CD4-positive, alpha-beta memory T cell (primary cell): Measurements from ENCODE around the gene RAG1. TPM values are rescaled to one million over a fixed set of nuclear protein-coding genes. Genes with fewer than 3 reads are reported as not detected.
A peak's percentile ranks its signal among the peaks of the same experiment; 100 is the strongest.

Experiments
- CTCF ChIA-PET: fragments of 350-600 bp; sonication (Branson Sonifier 250); formaldehyde crosslinking; loops from one replicate; lab custom pipeline; 2021; ENCODE audit warnings: inconsistent platforms; ENCODE audit not compliant: partially characterized antibody; lab: Charles Lee
- POLR2A ChIA-PET: fragments of 350-600 bp; sonication (Branson Sonifier 250); formaldehyde crosslinking; loops from one replicate; lab custom pipeline; 2021; ENCODE audit not compliant: partially characterized antibody; lab: Charles Lee
- DNase-seq, 5 donors: peaks; one replicate each; pipeline versions ENCODE4 v3.0.0 to v3.0.0-alpha.2; 2020 to 2022; ENCODE audit warnings: mixed read lengths in 1 of 5
- H3K27ac ChIP-seq: one replicate; pipeline ENCODE4 v1.7.0; 2013; ENCODE audit warnings: low read depth, low read length
- H3K27me3 ChIP-seq: 2 replicates; pipeline ENCODE4 v1.7.0; 2013; ENCODE audit warnings: mild to moderate bottlenecking, low read length, moderate library complexity; ENCODE audit not compliant: insufficient read depth
- H3K36me3 ChIP-seq: 2 replicates; pipeline ENCODE4 v1.7.0; 2013; ENCODE audit warnings: mild to moderate bottlenecking, low read length, moderate library complexity; ENCODE audit not compliant: insufficient read depth
- H3K4me1 ChIP-seq: 2 replicates; pipeline ENCODE4 v1.7.0; 2013; ENCODE audit warnings: mild to moderate bottlenecking, low read length, moderate library complexity; ENCODE audit not compliant: insufficient read depth
- H3K4me3 ChIP-seq, 2 donors: one replicate each; pipeline ENCODE4 v1.7.0; 2013; ENCODE audit warnings: low read length in 2 of 2, mild to moderate bottlenecking in 1 of 2
- H3K9me3 ChIP-seq, 2 donors: one replicate each; pipeline ENCODE4 v1.7.0; 2013; ENCODE audit warnings: low read length in 2 of 2, control low read depth in 1 of 2; ENCODE audit not compliant: control insufficient read depth in 1 of 2
- H3K27ac Mint-ChIP-seq, 7 donors: one replicate each; pipeline ENCODE4 v1.8.0; 2020 to 2021; ENCODE audit warnings: mixed read lengths in 7 of 7, mild to moderate bottlenecking in 6 of 7, inconsistent platforms in 3 of 7, moderate library complexity in 3 of 7
- H3K27me3 Mint-ChIP-seq, 2 donors: one replicate each; pipeline ENCODE4 v1.8.0; 2020 to 2021; ENCODE audit warnings: mixed read lengths in 2 of 2
- H3K36me3 Mint-ChIP-seq, 2 donors: one replicate each; pipeline ENCODE4 v1.8.0; 2020 to 2021; ENCODE audit warnings: mixed read lengths in 2 of 2, inconsistent platforms in 1 of 2, mild to moderate bottlenecking in 1 of 2
- H3K4me1 Mint-ChIP-seq, 4 donors: one replicate each; pipeline ENCODE4 v1.8.0; 2020 to 2021; ENCODE audit warnings: mixed read lengths in 4 of 4, mild to moderate bottlenecking in 1 of 4
- H3K4me3 Mint-ChIP-seq, 8 donors: one replicate each; pipeline ENCODE4 v1.8.0; 2020 to 2021; ENCODE audit warnings: mixed read lengths in 8 of 8, mild to moderate bottlenecking in 7 of 8, moderate library complexity in 6 of 8, inconsistent platforms in 3 of 8
- H3K9me3 Mint-ChIP-seq, 8 donors: one replicate each; pipeline ENCODE4 v1.8.0; 2020 to 2021; ENCODE audit warnings: mixed read lengths in 8 of 8, mild to moderate bottlenecking in 5 of 8, inconsistent platforms in 3 of 8, moderate library complexity in 1 of 8
- intact Hi-C: fragments of 100-400 bp; cut with micrococcal nuclease; formaldehyde crosslinking; loops from one replicate; pipeline ENCODE4 v1.15.1; 2023
- polyA plus RNA-seq, 2 donors: library from polyadenylated mRNA; unstranded; fragments of 300-500 nt; fragmentation: Illumina TruSeq; gene quantifications; one replicate each; pipeline ENCODE4 v1.2.3, GENCODE V29; 2021
- total RNA-seq, 2 experiments: library from RNA; stranded (reverse); gene quantifications; one replicate each; pipeline ENCODE4 v1.2.3, GENCODE V29; 2021

Gene RAG1
- total and polyA plus RNA-seq, 4 experiments from 2014 or later, result 0.38 to 1.0 (median 0.73) TPM; not detected in 1

GRCh38 chr11:36557991-36558390, 9.8 kb upstream of the RAG1 start:
- Mint-ChIP-seq H3K27ac (peak overlapping the region in 4 of 7 donors; percentile 54 to 83 (median 74)), H3K27me3 (no peaks in the 10 kb centered on the region), H3K4me3 (peak overlapping the region in 6 of 8 donors; percentile 57 to 90 (median 76)), H3K9me3 (peaks cover 0 to 26% (median 8%) of the 10 kb centered on the region in 8 donors), H3K36me3 (peaks cover 0 to 4% of the 10 kb centered on the region in 2 donors), H3K4me1 (peaks cover 14 to 27% (median 19%) of the 10 kb centered on the region in 4 donors)
- Histone ChIP-seq H3K27me3 (no peaks in the 10 kb centered on the region), H3K4me3 (peak overlapping the region in 1 of 2 donors; percentile 23), H3K36me3 (no peaks in the 10 kb centered on the region), H3K4me1 (peaks cover 6% of the 10 kb centered on the region), H3K9me3 (no peaks in the 10 kb centered on the region), H3K27ac (peak overlapping the region; percentile 7)
- intact Hi-C loops, result no loop called here
- no peak for DNase-seq
- POLR2A ChIA-PET, result no interaction called here
- CTCF ChIA-PET, result no interaction called here

- H3K4me3 Mint-ChIP-seq, result peak overlapping the region; percentile 57 to 90 (median 76)
- H3K4me1 ChIP-seq, result peaks cover 6% of the 10 kb centered on the region
- peaks cover 0 to 26% (median 8%) of the 10 kb centered on the region in 8 donors for H3K9me3 Mint-ChIP-seq
- POLR2A ChIA-PET, result interaction anchor here (0.8 kb wide), 1 partner anchor 49 kb away, joined by 3 read pairs; the partner anchor contains the start of gene TRAF6
- H3K27ac ChIP-seq, result peak overlapping the region; percentile 7
- DNase-seq, result peak in 4 of 5 donors; percentile 29 to 52 (median 38)
- no peaks in the 10 kb centered on the region for H3K9me3 ChIP-seq
- intact Hi-C loops, result no loop called here
- no peaks in the 10 kb centered on the region for H3K27me3 ChIP-seq
- H3K4me1 Mint-ChIP-seq, result peaks cover 14 to 27% (median 19%) of the 10 kb centered on the region in 4 donors
- peak overlapping the region in 1 of 2 donors; percentile 23 for H3K4me3 ChIP-seq
- no peaks in the 10 kb centered on the region for H3K36me3 ChIP-seq
- CTCF ChIA-PET, result interaction anchor here (9.8 kb wide), 1 partner anchor 188 kb away, joined by 259 read pairs; no protein-coding TSS in a partner anchor
- H3K36me3 Mint-ChIP-seq, result peaks cover 0 to 4% of the 10 kb centered on the region in 2 donors
- H3K27me3 Mint-ChIP-seq, result no peaks in the 10 kb centered on the region
- H3K27ac Mint-ChIP-seq, result peak overlapping the region; percentile 54 to 89 (median 78)
Measured at GRCh38 chr11:36558571-36559413, 9.0 kb upstream of the RAG1 start.

DNA sequence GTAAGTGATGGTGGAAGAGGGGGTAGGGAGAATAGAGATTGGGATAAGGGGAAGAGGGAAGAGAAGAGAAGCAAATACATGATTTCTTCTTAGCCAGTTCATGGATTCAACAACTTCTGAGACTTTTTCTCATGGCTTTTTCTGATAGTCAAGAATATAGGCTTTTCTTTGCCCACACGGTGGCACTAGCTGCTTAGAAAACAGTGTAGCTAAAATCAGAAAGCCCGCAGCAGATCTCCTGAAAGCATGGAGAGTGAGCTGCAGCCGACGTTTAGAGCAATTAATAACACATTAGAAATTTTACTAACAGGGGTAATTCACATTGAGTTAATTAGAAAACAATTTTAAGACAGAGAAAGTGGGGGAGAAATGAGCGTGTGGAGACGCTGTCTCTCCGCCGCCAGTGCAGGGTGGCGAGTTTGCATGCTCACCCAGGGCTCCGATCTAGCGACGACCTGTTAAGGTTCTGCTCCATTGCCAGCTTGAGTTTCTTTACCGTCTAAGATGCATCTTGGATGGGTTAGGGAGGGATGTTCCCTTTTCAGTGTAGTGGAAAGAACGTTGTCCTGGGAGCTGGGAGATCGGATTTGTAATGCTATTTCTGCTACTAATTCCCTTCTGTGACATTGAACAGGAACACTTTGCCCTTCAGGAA, 3.3 kb upstream of the RAG1 start:
- H3K4me3 ChIP-seq, result no peak overlapping the region
- H3K27me3 Mint-ChIP-seq, result peaks cover 18 to 24% of the 10 kb centered on the region in 2 donors
- ChIA-PET POLR2A (interaction anchor here (1.5 kb wide), 1 partner anchor 183 kb away, joined by 7 read pairs; no protein-coding TSS in a partner anchor), CTCF (interaction anchor here (0.8 to 9.8 kb wide), 17 partner anchors 9 to 183 kb away, joined by 3 to 259 read pairs (median 7); partner anchors contain the start of genes IFTAP and TRAF6)
- intact Hi-C loops, result loop anchor here (1.0 kb wide), 2 partner anchors 109 to 183 kb away; no protein-coding TSS in a partner anchor
- H3K4me1 ChIP-seq, result no peaks in the 10 kb centered on the region
- peak; percentile 37 to 48 (median 38) for DNase-seq
- H3K27me3 ChIP-seq, result peaks cover 7% of the 10 kb centered on the region
- H3K4me3 Mint-ChIP-seq, result peak overlapping the region; percentile 45 to 92 (median 80)
- no peaks in the 10 kb centered on the region for H3K9me3 ChIP-seq
- no peaks in the 10 kb centered on the region for H3K36me3 ChIP-seq
- H3K9me3 Mint-ChIP-seq, result peaks cover 0 to 8% (median 5%) of the 10 kb centered on the region in 8 donors
- peaks cover 0 to 4% of the 10 kb centered on the region in 2 donors for H3K36me3 Mint-ChIP-seq
- H3K27ac ChIP-seq, result no peak overlapping the region
- peaks cover 6 to 14% (median 7%) of the 10 kb centered on the region in 4 donors for H3K4me1 Mint-ChIP-seq
- H3K27ac Mint-ChIP-seq, result peak overlapping the region in 1 of 7 donors; percentile 4

DNA sequence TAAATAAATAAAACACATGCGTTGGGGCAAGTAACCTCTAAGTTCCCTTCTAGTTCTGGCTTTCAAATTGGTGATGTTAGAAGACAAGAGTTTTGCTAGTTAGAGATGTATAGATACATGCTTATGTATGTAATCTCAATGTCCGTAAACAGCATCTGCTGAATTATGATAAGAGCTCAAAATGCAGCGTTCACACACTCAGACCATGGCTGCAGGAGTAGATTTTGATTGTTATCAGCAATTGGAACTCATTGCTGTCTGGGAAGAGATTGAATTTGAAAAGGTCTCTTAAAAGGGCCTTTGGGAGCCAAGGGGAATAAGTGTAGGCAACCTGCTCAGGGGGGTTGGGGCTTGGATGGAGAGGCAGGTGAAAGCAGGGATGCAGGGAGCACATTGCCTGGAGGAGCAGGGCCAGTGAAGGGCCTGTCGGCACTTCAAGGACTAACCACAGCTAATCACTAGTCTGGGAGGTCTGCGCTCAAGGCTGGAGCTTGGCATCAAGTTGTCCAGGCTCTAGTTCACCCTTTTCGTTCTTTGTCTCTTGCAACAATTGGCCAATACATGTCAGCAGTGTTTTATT, 2.7 kb upstream of the RAG1 start:
- peaks cover 0 to 3% of the 10 kb centered on the region in 2 donors for H3K36me3 Mint-ChIP-seq
- H3K4me1 Mint-ChIP-seq, result peaks cover 3 to 9% (median 6%) of the 10 kb centered on the region in 4 donors
- ChIA-PET CTCF (interaction anchor here (0.8 to 9.8 kb wide), 18 partner anchors 9 to 182 kb away, joined by 3 to 259 read pairs (median 6); partner anchors contain the start of genes IFTAP and TRAF6), POLR2A (interaction anchor here (1.5 kb wide), 1 partner anchor 182 kb away, joined by 7 read pairs; no protein-coding TSS in a partner anchor)
- H3K36me3 ChIP-seq, result no peaks in the 10 kb centered on the region
- H3K4me1 ChIP-seq, result no peaks in the 10 kb centered on the region
- intact Hi-C loops, result no loop called here
- no peak for DNase-seq
- H3K4me3 ChIP-seq, result no peak overlapping the region
- H3K4me3 Mint-ChIP-seq, result peak overlapping the region in 7 of 8 donors; percentile 33 to 92 (median 83)
- H3K27ac Mint-ChIP-seq, result no peak overlapping the region
- no peak overlapping the region for H3K27ac ChIP-seq
- H3K9me3 ChIP-seq, result no peaks in the 10 kb centered on the region
- H3K27me3 ChIP-seq, result peaks cover 7% of the 10 kb centered on the region
- peaks cover 18 to 24% of the 10 kb centered on the region in 2 donors for H3K27me3 Mint-ChIP-seq
- H3K9me3 Mint-ChIP-seq, result peaks cover 0 to 3% (median under 1%) of the 10 kb centered on the region in 8 donors

DNA sequence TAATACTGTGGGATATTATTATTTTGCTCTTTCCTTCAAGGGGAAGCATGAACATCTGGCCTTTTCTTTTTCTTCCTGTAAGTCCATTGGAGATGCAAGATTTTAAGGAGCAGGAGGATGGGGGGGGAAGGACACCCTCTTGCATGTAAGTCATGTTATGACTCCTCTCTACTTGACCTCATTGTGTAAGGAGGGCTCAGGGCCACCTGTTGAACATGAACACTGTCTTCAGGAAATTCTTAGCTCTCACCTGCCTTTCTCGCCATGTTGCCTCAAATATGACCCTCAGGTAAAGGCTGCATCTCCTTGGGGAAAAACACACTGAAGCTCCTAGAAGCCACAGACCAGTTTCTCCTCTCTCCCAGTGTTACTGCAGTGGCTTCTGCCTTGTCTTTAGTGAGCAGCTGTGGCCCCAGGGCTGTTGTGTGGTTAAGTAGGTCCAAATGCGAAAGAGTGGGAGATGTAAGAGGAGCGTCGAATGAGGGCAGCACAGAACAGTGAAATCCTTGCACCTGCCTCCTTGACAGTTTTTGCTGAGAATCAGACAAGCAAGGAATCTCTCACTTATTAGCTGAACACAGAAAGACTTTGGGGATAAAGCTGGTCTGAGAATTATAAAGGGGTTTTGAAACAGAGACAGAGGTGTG, 1.3 kb upstream of the RAG1 start:
- H3K4me1 Mint-ChIP-seq, result peaks cover 3 to 8% (median 6%) of the 10 kb centered on the region in 4 donors
- no peak overlapping the region for H3K27ac Mint-ChIP-seq
- no peak for DNase-seq
- Histone ChIP-seq H3K9me3 (no peaks in the 10 kb centered on the region), H3K27ac (no peak overlapping the region), H3K4me3 (no peak overlapping the region), H3K4me1 (no peaks in the 10 kb centered on the region), H3K27me3 (peaks cover 7% of the 10 kb centered on the region), H3K36me3 (no peaks in the 10 kb centered on the region)
- ChIA-PET CTCF (interaction anchor here (5.4 to 9.8 kb wide), 2 partner anchors 107 to 181 kb away, joined by 43 to 259 read pairs; no protein-coding TSS in a partner anchor), POLR2A (no interaction called here)
- H3K27me3 Mint-ChIP-seq, result peaks cover 26 to 30% of the 10 kb centered on the region in 2 donors
- no peaks in the 10 kb centered on the region for H3K36me3 Mint-ChIP-seq
- intact Hi-C loops, result no loop called here
- H3K4me3 Mint-ChIP-seq, result no peak overlapping the region
- no peaks in the 10 kb centered on the region for H3K9me3 Mint-ChIP-seq

DNA sequence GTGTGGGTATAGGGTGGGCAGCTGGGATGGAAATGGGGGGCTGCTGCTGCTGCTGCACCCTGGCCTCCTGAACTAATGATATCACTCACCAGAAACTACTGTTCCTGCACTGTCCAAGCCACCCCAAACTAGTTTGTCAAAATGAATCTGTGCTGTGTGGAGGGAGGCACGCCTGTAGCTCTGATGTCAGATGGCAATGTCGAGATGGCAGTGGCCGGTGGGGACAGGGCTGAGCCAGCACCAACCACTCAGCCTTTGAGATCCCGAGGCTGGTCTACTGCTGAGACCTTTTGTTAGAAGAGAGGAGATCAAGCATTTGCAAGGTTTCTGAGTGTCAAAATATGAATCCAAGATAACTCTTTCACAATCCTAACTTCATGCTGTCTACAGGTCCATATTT, 1.3 kb downstream of the RAG1 start:
- intact Hi-C loops, result no loop called here
- no peak overlapping the region for H3K27ac Mint-ChIP-seq
- Histone ChIP-seq H3K36me3 (no peaks in the 10 kb centered on the region), H3K4me3 (no peak overlapping the region), H3K27me3 (peaks cover 7% of the 10 kb centered on the region), H3K4me1 (no peaks in the 10 kb centered on the region), H3K27ac (no peak overlapping the region), H3K9me3 (no peaks in the 10 kb centered on the region)
- DNase-seq, result no peak
- H3K4me3 Mint-ChIP-seq, result no peak overlapping the region
- H3K4me1 Mint-ChIP-seq, result peaks cover 3 to 7% (median 5%) of the 10 kb centered on the region in 4 donors
- ChIA-PET POLR2A (no interaction called here), CTCF (interaction anchor here (1.4 kb wide), 1 partner anchor 178 kb away, joined by 4 read pairs; no protein-coding TSS in a partner anchor)
- H3K9me3 Mint-ChIP-seq, result no peaks in the 10 kb centered on the region
- H3K27me3 Mint-ChIP-seq, result peaks cover 38 to 44% of the 10 kb centered on the region in 2 donors
- no peaks in the 10 kb centered on the region for H3K36me3 Mint-ChIP-seq
